Hepatocyte (in vitro differentiated cells): Measurements from ENCODE around the gene ZDHHC5. TPM values are rescaled to one million over a fixed set of nuclear protein-coding genes. Genes with fewer than 3 reads are reported as not detected.

Source experiments
- DNase-seq: peaks from one replicate; pipeline ENCODE4 v3.0.0-alpha.2; 2016; ENCODE audit warnings: low spot score
- H2AFZ ChIP-seq: fragments of 200-600 bp; sonication (generic); 2 replicates; pipeline ENCODE4 v1.6.0; 2016; ENCODE audit warnings: antibody characterized with exemption, mild to moderate bottlenecking
- H3K27ac ChIP-seq: fragments of 200-600 bp; sonication (generic); 2 replicates; pipeline ENCODE4 v1.5.1; 2016; ENCODE audit warnings: mild to moderate bottlenecking
- H3K27me3 ChIP-seq: fragments of 200-600 bp; sonication (generic); 2 replicates; pipeline ENCODE4 v1.6.1; 2016
- H3K36me3 ChIP-seq: fragments of 200-600 bp; sonication (generic); replicated peaks from 2 replicates; pipeline ENCODE4 v1.5.1; 2016; ENCODE audit warnings: low read depth; ENCODE audit not compliant: insufficient read depth
- H3K4me1 ChIP-seq: fragments of 200-600 bp; sonication (generic); 2 replicates; pipeline ENCODE4 v1.5.1; 2016; ENCODE audit warnings: mild to moderate bottlenecking, moderate library complexity; ENCODE audit not compliant: insufficient read depth
- H3K4me2 ChIP-seq: fragments of 200-600 bp; sonication (generic); 2 replicates; pipeline ENCODE4 v1.6.0; 2016
- H3K4me3 ChIP-seq: fragments of 200-600 bp; sonication (generic); 2 replicates; pipeline ENCODE4 v1.5.1; 2016; ENCODE audit warnings: mild to moderate bottlenecking
- H3K79me2 ChIP-seq: fragments of 200-600 bp; sonication (generic); 2 replicates; pipeline ENCODE4 v1.6.0; 2017; ENCODE audit warnings: mild to moderate bottlenecking
- H3K9me2 ChIP-seq: fragments of 200-600 bp; sonication (generic); replicated peaks from 2 replicates; pipeline ENCODE4 v1.6.0; 2017; ENCODE audit warnings: mild to moderate bottlenecking; ENCODE audit not compliant: insufficient read depth
- H3K9me3 ChIP-seq: fragments of 200-600 bp; sonication (generic); 2 replicates; pipeline ENCODE4 v1.5.1; 2016; ENCODE audit warnings: low read depth, mild to moderate bottlenecking
- H4K20me1 ChIP-seq: fragments of 200-600 bp; sonication (generic); 2 replicates; pipeline ENCODE4 v1.6.0; 2016; ENCODE audit warnings: mild to moderate bottlenecking; ENCODE audit not compliant: insufficient read depth, poor library complexity, severe bottlenecking
- EZH2 ChIP-seq: fragments of 200-600 bp; sonication (generic); IDR thresholded peaks from 2 replicates; pipeline ENCODE4 v1.6.1; 2016; ENCODE audit warnings: antibody characterized with exemption, mild to moderate bottlenecking, borderline replicate concordance
- EZH2phosphoT487 ChIP-seq: fragments of 200-600 bp; sonication (generic); IDR thresholded peaks from one replicate; pipeline ENCODE4 v1.6.1; 2018; ENCODE audit warnings: antibody characterized with exemption, mild to moderate bottlenecking, low read depth, moderate library complexity; ENCODE audit not compliant: unreplicated experiment, severe bottlenecking
- WGBS: methylation state at CpG from one replicate; pipeline ENCODE4 v1.1.6; 2016; ENCODE audit warnings: low lambda C conversion rate; ENCODE audit errors: missing lambda C conversion rate; 5-methylcytosine and 5-hydroxymethylcytosine counted together
- polyA plus RNA-seq: library from polyadenylated mRNA; unstranded; fragments of >200 nt; fragmentation: Nextera tagmentation; extraction: Ambion mirVana; gene quantifications from 2 replicates; pipeline ENCODE4 v1.2.1, GENCODE V29; 2016
- total RNA-seq: library from RNA; depleted of rRNA; stranded (reverse); fragments of >200 nt; gene quantifications from 2 replicates; pipeline ENCODE4 v1.2.3, GENCODE V29; 2014
- TF ChIP-seq, protein P1 (sequence below): fragments of 200-600 bp; sonication (generic); IDR thresholded peaks from 2 replicates; pipeline ENCODE4 v1.5.1; 2016; ENCODE audit warnings: antibody characterized with exemption, mild to moderate bottlenecking; ENCODE audit not compliant: poor library complexity

ZDHHC5 gene
- total and polyA plus RNA-seq, 2 experiments from 2014 or later = 41.3 to 42.3 TPM

DNA sequence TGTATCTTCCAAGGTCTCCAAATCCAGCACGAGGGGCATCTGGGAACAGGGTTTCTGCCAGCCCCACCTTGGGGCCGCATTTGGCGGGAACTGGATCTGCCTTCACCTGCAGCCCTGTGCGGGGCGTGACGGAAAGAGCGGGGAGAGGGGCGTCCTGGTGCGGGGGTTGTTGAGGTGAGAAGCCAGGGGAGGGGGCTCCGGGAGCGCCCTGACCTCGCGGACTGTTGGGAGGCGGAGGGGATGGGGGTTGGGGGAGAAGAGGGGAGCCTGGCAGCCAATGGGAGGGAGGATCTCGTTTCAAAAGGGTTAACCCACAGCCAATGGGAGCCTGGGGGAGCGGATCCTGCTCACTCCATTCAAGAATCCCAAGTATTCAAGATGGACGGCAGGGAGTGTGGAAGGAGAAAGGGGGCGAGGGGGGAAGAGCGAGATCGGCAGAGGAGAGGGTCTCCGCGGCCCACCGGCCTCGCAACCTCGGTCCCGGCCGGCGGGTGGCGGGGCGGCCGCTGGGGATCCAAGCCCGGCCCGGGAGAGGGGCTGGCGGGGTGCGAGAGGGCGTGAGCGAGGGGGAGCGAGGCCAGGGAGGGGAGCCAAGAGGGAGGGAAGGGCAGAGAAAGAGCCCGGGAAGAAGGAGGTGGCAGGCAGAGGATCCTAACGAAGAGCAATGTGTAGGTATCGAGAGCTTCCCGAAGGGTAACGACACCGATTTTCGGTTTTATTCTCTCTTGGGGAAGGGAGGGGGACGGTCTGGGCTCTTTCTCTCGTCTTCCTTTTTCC lies 29.7 kb upstream of the ZDHHC5 start:
- peak; percentile 90 for DNase-seq
- peak overlapping the region; percentile 88 for H2AFZ ChIP-seq
- peak overlapping the region; percentile 91 for H3K4me2 ChIP-seq
- H3K36me3 ChIP-seq = no peaks in the 10 kb centered on the region
- H3K4me3 ChIP-seq = peak overlapping the region; percentile 96
- peak overlapping the region; percentile 98 for H3K27ac ChIP-seq
- H3K79me2 ChIP-seq = peaks cover 29% of the 10 kb centered on the region
- 0% methylated on average over 27 of the region's 47 CpGs for WGBS
- TF ChIP-seq, protein P1, sequence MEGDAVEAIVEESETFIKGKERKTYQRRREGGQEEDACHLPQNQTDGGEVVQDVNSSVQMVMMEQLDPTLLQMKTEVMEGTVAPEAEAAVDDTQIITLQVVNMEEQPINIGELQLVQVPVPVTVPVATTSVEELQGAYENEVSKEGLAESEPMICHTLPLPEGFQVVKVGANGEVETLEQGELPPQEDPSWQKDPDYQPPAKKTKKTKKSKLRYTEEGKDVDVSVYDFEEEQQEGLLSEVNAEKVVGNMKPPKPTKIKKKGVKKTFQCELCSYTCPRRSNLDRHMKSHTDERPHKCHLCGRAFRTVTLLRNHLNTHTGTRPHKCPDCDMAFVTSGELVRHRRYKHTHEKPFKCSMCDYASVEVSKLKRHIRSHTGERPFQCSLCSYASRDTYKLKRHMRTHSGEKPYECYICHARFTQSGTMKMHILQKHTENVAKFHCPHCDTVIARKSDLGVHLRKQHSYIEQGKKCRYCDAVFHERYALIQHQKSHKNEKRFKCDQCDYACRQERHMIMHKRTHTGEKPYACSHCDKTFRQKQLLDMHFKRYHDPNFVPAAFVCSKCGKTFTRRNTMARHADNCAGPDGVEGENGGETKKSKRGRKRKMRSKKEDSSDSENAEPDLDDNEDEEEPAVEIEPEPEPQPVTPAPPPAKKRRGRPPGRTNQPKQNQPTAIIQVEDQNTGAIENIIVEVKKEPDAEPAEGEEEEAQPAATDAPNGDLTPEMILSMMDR = no peak
- TF ChIP-seq EZH2phosphoT487 = no peak
- H3K4me1 ChIP-seq = peaks cover 19% of the 10 kb centered on the region
- no peaks in the 10 kb centered on the region for H3K9me3 ChIP-seq
- H3K9me2 ChIP-seq = no peaks in the 10 kb centered on the region
- H3K27me3 ChIP-seq = no peaks in the 10 kb centered on the region
- H4K20me1 ChIP-seq = peaks cover 16% of the 10 kb centered on the region

DNA sequence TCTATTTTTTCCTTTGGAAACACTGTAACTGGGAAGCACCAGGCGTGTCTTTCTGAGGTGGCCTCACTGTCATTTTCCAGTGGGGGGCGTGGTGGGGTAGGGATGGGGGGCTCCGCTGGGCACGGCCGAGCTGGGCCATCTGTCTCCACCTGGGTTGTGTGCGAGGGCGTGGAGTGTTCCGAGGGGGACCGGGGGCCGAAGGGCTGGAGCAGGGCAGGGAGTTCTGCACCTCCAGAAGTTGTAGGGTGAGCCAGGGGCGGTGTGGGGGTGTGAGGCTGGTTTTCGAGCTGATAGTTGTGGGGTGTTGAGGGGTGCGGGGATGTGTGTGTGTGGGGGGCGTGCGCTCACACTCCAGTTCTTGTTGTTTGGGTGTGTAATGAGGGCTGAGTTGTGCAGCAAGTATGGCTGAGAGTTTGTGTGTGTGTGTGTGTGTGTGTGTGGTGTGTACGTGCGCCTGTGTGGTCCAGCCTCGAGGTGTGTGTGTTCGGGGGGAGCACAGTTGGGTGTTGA lies 29.0 kb upstream of the ZDHHC5 start:
- H3K36me3 ChIP-seq = no peaks in the 10 kb centered on the region
- WGBS = 0% methylated on average over 13 of the region's 19 CpGs

DNA sequence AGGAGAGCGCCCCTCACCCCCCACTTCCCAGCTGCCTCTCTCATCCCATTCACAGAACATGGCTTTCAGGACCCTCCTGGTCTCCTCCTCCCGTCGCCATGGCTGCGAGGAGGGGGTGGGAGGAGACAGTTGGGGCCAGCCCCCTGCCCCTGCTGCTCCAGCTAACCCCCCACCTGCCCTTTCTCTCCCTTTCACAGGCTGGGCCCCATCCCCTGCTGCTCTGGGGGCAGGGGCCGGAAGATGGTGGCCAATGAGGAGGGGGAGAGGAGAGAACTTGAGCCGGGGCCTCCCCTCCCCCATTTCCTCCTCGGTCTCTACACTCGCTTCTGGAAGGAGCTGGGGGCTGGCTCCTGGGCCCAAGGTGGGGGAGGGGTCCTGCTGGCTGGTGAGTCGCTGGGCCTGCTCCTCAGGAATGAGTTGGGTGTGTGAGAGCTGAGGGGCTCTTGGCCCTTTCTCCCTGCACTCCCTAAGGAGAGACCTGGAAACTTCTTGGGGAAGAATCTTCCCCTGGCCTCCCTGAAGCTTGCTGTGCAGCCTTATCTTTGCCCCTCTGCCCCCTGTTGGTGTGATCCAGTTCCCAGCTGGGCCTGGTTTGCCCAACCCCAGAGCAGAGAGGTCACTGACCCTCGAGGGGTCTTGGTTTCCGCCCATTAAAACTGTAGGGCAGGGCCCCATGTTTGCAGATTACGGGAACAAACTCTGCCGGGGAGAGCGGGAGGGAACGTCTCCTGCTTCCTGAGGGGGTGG lies 28.4 kb upstream of the ZDHHC5 start:
- Histone ChIP-seq H3K79me2 (peaks cover 29% of the 10 kb centered on the region), H4K20me1 (peaks cover 16% of the 10 kb centered on the region), H3K9me2 (no peaks in the 10 kb centered on the region), H2AFZ (no peak overlapping the region), H3K27me3 (no peaks in the 10 kb centered on the region), H3K4me3 (peak overlapping the region; percentile 96), H3K27ac (peak overlapping the region; percentile 98), H3K4me1 (peaks cover 21% of the 10 kb centered on the region), H3K9me3 (no peaks in the 10 kb centered on the region), H3K4me2 (peak overlapping the region; percentile 91), H3K36me3 (no peaks in the 10 kb centered on the region)
- 0% methylated on average over 10 of the region's 15 CpGs for WGBS
- DNase-seq = peak; percentile 86
- TF ChIP-seq EZH2phosphoT487 (no peak), EZH2 (no peak)
- TF ChIP-seq, protein P1 = peak; percentile 22

More for the DNA sequence above, 29.0 kb upstream of the ZDHHC5 start:
- no peaks in the 10 kb centered on the region for H3K9me2 ChIP-seq
- H3K27me3 ChIP-seq = no peaks in the 10 kb centered on the region
- peaks cover 19% of the 10 kb centered on the region for H3K4me1 ChIP-seq
- TF ChIP-seq, protein P1 = peak; percentile 11
- TF ChIP-seq EZH2phosphoT487 = no peak
- H2AFZ ChIP-seq = peak overlapping the region; percentile 88
- H4K20me1 ChIP-seq = peaks cover 16% of the 10 kb centered on the region
- peaks cover 29% of the 10 kb centered on the region for H3K79me2 ChIP-seq
- peak overlapping the region; percentile 98 for H3K27ac ChIP-seq
- DNase-seq = no peak
- H3K4me2 ChIP-seq = peak overlapping the region; percentile 91
- H3K9me3 ChIP-seq = no peaks in the 10 kb centered on the region
- H3K4me3 ChIP-seq = peak overlapping the region; percentile 96
